DMS53 (cell line): ENCODE measurements around the gene ATP8A2.
A peak's percentile ranks its signal among the peaks of the same experiment; 100 is the strongest.

Source experiments
- DNase-seq: peaks from one replicate; lab custom pipeline; 2025; lab: John Stamatoyannopoulos, UW

ATP8A2 gene

DNA sequence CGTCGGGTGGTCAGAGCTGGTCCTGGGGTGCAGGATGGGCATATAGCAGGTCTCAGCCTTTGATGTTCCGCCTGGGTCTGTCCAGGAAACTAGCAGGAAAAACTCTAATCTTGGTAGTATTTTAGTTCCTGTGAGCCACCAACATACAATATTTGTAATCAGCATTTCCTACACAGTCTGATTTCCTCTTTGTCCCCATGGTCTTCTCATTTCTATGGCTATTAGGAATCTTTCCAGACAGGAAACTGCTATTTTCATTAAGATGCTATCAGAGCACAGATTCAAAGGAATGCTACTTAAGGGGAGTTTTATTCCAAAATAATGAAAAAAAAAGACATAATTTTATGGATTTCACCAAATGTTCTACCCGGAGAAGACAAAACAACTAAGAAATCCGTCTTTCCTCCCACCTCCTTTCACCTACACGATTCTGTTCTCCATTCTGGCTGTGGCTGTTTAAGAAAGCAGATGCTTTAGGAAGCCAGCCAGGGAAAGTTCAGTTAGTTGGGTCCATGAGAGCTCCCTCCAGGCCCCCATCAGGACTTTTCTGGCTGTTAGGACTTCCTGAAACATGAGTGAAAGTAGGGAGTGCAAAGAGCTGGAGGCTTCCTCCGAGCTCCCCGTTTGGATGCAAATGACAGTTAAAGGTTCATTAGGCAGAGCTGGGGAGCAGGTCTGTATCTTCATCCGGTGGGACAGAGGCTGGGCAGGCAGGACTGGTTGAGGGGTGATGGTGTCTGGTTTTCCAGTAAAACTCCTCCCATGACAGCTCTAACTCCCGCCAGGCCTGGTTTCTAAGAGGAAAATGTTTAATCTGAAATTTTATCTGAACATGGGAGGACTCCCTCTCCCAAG, 643.7 kb downstream of the ATP8A2 start:
- no peak for DNase-seq

DNA sequence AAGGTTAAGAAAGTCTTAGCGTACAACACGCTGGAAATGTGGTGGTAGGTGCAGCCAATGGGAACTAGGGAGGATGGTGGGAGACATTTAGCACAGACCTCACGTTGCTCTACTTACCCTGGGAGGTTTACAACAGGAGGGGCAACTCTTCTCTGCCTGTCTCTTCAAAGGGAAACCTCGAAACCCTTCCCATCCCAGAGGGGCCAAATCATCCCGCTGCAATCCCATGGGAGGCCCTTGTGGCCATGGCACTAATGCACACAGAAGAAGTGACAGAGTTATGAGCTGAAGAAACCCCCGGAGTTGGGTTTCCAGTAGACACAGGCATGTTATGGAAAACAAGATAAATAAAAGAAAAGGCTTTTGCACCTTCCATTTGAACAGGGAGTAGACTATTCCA, 644.4 kb downstream of the ATP8A2 start:
- no peak for DNase-seq

DNA sequence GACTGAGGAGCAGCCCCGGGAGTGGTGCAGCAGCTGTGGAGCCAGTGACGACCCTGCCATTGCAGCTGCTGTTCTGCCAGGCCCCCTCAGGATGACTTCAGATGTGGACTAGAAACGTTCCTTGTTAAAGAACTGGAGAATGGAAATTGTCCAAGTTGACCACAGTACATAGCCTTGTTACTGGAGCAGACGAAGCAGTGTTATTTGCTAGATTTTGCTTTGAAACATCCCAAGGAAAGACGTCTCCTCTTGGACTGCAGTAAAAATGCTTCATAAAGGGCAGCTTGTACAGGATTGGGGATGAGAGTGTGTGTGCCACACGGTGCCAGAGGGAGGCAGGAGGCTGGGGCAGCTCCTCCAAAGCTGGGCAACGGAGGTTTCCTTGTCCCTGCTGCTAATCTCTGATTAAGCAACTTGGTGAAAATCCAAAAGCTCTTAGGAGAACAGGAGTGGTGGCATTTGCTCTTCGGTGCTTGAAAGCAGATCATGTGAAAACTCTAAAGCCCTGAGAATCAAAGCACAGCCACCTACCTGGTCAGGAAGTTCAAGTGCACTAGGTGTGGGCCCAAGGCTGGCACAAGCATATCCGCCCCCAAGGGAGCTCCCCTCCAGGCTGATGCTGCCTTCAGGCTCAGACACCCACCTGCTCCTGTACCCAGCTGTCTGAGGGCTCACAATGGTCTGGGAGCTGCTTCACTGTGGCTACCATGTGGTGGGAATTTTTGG, 645.6 kb downstream of the ATP8A2 start:
- no peak for DNase-seq

DNA sequence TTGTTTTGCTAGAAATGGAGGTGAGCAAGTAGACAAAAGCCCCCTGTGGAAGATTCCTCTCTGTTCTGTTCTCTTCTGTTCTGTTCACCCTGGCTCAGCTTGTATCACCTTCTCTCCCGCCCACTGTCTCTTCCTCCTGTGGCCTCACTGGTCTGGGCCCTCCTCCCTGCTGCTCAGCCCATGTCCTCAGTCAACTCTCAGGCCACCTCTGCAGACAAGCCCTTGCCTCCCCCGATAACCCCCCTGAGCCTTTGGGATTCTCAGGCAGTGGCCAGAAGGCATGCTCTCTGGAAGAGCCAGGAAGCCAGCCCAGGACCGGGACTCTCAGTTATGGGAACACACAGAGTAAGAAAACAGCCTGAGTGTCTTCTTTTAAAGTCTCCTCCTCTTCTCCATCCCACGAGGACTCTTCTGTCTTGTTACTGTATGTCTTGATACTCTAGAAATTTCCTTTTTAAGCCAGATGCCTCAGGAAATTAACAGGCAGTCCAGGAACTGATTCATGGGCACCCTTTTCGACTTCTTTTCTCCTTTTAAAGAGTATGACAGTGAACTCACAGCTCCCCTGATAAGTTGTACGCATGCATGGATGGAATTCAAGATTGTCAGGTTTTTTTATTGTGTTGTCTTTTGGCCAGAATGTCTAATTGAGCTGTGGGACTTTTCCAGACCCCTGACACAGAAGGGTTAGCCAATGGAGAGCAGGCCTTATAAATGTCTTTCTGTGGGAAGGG, 646.3 kb downstream of the ATP8A2 start:
- DNase-seq = no peak

DNA sequence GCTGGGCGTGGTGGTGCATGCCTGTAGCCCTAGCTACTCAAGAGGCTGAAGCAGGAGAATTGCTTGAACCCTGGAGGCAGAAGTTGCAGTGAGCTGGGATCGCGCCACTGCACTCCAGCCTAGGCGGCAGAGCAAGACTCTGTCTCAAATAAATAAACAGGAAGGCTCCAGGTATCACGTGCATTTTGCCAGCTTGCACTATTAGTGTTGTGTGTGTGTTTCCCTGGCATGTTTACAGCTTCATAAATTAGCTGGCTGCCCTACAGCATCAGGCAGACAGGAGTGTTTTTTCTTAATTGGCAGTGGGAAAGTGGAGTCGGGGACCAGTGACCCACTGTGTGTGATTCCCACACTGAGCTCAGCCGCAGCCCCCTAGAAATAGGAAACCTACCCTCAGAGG, 647.5 kb downstream of the ATP8A2 start:
- no peak for DNase-seq

DNA sequence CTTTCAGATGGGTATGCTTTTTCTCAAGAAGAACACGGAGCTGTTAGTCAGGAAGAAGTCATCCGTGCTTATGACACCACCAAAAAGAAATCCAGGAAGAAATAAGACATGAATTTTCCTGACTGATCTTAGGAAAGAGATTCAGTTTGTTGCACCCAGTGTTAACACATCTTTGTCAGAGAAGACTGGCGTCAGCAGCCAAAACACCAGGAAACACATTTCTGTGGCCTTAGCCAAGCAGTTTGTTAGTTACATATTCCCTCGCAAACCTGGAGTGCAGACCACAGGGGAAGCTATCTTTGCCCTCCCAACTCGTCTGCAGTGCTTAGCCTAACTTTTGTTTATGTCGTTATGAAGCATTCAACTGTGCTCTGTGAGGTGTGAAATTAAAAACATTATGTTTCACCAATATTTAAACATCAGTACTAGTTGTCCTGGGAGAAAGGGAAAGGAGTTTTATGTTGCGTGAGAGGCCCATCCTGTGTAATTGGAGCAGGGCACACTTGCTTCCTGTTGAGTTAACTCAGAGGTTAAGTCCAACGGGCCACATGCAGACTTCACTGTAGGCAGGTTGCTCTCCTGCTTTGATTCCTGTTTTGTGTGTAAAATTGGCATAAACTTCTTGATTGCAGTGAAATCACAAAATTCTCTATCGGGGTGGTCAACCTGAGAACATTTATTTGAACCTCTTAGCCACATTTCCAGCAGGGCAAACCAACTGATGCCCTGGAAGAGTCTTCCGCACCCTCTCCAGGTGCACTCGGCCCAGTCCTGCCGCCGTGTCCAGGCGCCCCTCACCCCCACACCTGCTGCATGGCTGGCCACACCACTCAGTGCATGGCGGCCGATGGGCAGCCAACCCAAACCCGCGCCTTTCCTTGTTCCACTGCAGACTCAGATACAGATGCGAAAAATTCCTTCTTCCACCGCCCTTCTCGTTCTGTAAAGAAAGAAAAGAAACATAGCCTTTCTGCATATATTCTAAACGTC, 648.4 kb downstream of the ATP8A2 start:
- DNase-seq = no peak

DNA sequence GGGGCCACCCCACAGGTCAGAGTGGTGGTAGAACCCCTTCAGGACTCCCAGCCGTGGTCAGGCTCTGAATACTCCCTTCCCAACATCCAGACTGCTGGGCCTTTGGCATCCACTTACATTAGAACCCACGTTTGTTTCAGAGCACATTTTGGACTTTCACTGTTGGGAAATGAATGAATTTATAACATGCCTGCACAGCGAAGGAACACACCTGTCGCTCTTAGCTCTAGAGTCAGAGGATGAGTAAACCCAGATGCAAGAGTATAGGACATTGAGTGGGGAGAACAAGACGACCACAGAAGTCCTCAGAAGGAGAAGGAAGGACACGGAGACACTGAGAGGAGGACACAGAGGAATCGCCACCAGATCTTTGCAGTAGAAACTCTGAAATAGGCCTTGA, 649.1 kb downstream of the ATP8A2 start:
- no peak for DNase-seq

DNA sequence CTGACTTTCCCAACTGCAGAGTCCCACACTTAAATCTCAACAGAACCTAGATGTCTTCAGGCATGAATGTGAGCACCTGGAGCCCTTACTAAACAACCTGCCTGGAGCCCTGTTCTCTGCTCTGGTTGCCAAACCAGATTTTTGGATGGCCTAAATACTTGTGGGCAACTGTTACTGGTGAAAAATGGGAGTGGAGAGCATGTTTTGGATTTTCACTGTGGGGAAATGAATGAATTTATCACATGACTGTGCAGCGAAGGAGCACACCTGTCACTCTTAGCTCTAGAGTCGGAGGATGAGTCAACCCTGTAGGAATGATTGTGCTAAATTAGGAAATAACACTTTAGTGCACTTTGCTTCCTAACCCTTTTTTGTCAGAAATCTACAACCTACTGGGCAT, 649.7 kb downstream of the ATP8A2 start:
- peak; percentile 62 for DNase-seq

DNA sequence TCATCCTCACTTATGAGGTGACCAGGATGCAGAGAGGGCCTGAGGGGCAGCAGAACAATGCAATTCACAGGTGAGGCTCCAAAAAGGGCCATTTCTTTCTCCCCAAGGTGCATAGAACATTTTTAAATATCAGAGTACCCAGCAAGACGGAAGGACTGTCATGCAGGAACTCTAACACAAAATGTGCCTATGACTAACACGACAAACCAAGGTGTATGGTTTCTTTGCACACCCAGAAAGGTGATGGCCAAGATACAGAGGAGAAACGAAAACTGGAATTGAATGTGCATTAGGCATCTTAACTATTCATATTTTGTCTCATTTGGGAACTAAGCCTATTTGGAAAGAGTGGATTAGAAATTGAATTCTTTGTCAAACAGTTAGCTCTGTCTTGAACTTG, 650.2 kb downstream of the ATP8A2 start:
- DNase-seq = no peak

DNA sequence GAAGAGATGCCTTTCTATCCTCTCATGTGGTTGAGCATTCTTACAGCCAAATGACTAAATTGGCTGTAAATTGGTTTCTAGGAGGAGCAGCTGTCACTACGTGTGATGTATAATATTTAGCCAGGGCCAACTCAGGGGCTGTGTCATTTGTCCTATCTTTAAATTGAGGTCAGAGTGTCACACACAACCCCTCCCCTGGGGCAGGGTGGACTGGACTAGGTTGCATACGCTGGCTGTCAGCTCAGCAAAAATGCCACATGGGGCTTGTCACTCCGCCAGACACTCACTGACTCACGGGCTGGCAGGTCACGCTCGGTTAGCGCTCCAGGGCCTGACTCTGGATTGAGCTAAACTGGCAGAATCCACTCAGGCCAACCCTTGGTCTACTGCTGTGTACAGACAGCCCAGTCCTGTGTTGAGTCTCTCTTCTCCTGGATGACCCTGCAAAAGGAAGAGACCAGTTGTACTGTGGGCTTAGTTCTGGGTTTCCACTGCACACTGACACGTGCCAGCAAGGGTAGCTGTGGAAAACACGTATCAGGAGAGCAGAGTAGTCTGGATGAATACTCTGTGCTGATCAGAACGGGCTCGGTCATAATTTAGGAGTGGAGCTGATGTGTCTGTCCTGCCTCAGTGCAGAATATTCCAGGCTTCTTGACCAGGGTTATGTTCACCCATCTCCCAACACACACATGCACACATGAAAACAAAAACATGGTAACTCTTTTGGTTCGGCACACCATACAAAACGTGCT, 650.9 kb downstream of the ATP8A2 start:
- DNase-seq = peak; percentile 94

DNA sequence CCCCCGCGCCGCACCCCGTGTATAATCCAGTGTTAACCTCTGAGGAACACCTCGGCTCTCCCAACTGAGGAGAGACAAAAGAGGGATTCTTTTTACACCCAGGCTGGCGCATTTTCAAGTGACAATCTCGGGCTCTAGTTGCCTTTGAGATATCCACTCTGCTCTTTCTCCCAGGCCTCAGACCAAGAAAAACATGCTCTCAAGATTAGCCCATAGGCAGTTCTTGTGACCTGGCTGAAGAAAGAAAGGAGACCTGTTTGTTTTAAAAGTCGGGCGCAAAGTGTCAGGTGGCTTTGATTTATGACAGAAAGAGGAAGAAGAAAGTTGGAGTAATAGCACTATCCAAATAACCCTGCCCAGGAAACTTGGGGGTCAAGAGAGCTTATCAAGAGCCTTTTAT, 652.8 kb downstream of the ATP8A2 start:
- DNase-seq = no peak

DNA sequence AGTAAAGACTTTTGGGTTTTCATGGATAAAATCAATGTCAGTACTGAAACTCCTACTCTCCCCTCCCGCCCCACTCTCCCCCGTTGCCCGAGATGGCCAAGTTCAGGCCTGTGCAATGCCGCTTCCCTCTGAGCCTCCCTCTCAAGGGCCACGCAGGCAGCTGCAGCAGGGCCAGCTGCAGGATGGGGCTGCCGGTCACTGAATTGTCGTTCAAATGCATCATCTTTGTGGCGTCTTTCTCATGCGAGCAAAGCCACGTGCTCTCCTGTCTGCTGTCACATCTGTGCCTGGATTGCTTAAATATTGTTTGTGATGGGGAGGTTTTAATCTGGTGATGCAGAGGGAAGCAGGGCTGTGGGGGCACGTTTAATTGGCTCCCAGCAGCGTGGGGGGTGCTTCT, 653.4 kb downstream of the ATP8A2 start:
- no peak for DNase-seq

DNA sequence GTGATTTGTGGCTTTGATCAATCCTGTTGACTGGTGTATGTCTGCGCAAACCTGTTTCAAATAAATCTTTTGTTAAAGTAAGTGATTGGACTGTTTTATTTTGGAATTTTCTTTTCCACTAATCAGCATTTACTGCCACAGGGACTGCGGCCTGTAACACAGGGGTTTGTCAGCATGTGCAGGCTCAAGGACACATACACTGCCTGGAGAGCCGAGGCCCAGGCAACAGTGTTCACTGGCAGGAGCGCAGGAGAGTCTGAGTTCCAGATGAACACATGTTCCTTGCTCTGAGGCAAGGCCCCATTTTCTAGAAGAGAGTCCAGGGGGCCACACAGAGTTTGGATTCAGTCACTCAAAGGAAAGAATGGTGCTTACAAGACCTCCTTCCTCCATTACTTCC, 654.0 kb downstream of the ATP8A2 start:
- no peak for DNase-seq

DNA sequence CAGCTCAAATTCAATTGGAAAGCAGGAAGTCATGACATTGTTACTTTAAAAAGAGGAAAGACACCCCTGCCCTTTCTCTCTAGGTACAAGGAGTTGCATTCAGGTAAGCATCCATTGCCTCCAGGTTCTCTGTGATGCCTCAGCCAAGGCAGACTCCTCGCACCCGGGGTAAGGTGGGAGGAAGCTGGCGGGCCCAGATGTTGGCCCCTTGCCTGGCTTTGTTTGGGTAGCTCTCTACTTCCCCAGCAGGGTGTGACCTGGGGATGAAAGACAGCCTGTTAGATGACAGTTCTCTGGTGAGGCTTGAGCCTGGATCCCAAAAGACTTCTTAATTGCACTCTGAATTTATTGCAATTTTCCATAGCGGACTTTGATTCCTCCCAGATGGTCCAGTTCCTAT, 654.4 kb downstream of the ATP8A2 start:
- no peak for DNase-seq

DNA sequence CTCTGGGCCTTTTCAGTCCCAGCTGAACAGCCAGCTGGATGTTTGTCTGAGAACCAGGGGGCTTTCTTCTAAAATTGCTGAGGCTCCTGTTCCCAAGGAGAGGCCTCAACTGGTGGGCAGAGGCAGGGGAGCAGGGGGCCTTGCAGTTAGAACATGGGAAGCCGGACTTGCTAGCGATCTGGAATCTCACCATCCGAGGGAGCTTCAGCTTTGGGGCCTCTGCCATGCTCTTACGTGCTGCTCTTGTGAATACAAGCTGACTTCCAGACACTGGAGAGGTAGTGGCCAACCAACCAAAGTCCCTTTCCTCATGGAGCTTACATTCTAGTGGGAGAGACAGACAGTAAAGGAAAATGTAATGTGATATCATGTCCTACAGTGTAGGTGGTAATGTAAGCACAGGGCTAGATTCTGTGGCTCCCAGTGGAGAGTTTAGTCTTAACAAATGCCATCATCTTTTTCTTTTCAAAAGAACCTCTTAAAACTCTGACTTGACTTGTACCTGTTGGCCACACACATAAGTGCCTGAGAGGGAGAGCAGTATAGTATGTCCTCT, 657.9 kb downstream of the ATP8A2 start:
- DNase-seq = no peak

DNA sequence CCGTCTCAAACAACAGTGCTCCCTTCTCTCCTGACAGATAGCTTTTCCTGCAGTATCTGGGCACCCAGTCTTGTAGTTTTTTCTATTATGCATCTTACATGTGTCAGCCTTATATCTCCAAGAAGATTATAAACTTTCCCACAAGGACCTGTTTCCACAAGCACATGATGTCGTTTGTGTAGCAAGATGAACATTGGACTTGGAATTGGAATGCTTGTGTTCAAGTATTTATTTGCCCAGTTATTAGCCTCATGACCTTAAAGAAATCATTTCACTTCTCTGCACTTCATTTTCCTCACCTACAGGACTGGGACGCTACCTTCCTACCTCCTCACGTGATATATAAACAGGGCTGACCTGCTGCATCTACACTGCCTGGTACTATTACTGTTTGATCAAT, 658.6 kb downstream of the ATP8A2 start:
- no peak for DNase-seq

DNA sequence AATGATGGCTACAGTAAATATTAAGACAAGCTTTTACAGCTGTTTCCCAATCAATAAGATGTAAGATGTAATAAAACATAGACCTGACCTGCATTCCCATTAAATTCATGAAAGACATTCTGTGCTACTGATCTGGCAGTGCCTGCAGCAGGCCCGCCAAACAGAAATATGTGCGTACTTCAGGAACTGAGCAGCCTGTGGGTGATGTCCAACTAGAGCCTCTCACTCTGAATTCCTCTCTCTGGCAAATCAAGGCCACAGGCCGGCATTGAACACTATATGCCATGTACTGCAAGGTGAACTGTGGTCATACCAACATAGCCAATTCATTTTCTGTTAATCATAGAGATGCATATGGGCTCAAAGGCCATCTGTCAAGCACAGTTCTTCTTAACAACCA, 662.2 kb downstream of the ATP8A2 start:
- DNase-seq = no peak

DNA sequence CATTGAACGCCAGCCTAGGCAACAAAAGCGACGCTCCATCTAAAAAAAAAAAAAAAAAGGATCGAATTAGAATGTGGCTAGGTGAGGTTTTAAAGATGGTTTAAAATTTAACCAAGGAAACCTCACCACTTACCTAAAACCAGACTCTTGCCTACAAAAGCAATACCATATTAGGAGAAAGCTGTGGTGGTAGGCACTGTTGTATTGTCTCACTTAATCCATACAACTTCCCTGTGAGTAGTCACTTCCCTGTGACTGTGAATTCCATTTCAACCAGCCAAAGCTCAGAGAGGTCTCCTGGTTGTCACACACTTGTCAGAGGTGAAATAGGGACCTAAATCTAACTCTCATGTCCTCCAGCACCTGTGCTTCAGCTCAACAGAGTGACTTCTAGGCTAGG, 664.6 kb downstream of the ATP8A2 start:
- DNase-seq = peak; percentile 40

DNA sequence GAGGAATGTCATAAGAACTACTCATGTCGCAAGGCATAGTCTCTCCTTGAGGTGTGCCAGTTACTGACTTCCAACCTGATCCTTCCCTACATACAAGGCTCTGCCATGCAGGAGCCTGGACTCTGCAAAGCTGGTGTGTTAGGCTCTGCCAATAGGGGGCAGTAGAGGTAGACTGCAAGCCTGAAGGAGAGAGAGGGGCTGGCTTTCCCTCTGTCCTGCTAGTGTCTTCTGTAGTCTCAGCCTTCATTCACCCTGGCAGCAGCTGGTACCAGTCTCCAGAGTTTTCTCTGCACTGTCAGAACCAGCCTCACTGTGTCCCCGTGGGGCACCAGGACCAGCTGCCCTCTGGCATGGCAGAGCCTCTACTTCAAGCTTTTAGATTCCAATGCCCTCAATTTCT, 665.5 kb downstream of the ATP8A2 start:
- peak; percentile 62 for DNase-seq

DNA sequence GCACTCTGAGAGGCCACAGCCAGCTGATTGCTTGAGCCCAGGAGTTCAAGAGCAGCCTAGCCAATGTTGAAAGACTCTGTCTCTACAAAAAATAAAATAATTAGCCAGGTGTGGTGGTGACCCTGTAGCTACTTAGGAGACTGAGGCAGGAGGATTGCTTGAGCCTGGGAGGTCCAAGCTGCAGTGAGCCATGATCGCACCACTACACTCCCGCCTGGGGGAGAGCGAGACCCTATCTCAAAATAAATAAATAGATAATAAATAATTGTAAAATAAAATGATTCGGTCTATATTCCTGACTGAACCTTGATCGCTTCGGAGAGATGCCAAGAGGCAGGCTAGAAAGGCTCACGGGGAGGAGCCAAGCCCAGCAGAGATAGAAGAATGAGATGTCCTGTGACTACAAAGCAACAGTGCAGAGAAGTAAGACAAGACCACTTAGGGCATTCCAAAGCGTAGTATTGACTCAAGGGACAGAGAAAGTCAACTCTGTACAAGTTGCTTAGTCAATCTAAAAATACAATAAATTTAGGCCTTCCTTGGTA, 667.2 kb downstream of the ATP8A2 start:
- DNase-seq = no peak
